MM.1S (cell line): ENCODE data around the gene WDR91.

Source experiments
- DNase-seq: peaks from one replicate; pipeline ENCODE4 v3.0.0-alpha.2; 2015
- H2AFZ ChIP-seq: fragments of 300-600 bp; sonication (generic); 2 replicates; pipeline ENCODE4 v1.6.0; 2016; ENCODE audit warnings: antibody characterized with exemption, low read length
- H3F3A ChIP-seq: fragments of 300-600 bp; sonication (generic); 2 replicates; pipeline ENCODE4 v1.6.1; 2016; ENCODE audit warnings: mild to moderate bottlenecking, antibody characterized with exemption, low read length, moderate library complexity, mixed read lengths; ENCODE audit not compliant: insufficient read depth
- H3K27ac ChIP-seq: fragments of 300-600 bp; sonication (generic); 2 replicates; pipeline ENCODE4 v1.5.1; 2016; ENCODE audit warnings: mild to moderate bottlenecking, low read length
- H3K27me3 ChIP-seq: fragments of 300-600 bp; sonication (generic); replicated peaks from 2 replicates; pipeline ENCODE4 v1.6.0; 2016; ENCODE audit warnings: low read length; ENCODE audit not compliant: insufficient read depth
- H3K36me3 ChIP-seq: fragments of 300-600 bp; sonication (generic); replicated peaks from 2 replicates; pipeline ENCODE4 v1.6.1; 2016; ENCODE audit warnings: mild to moderate bottlenecking, low read length, mixed read lengths; ENCODE audit not compliant: insufficient read depth
- H3K4me1 ChIP-seq: fragments of 300-600 bp; sonication (generic); 2 replicates; pipeline ENCODE4 v1.6.1; 2016; ENCODE audit warnings: low read length, mixed read lengths
- H3K4me2 ChIP-seq: fragments of 300-600 bp; sonication (generic); 2 replicates; pipeline ENCODE4 v1.6.0; 2016; ENCODE audit warnings: low read depth, low read length
- H3K4me3 ChIP-seq: fragments of 300-600 bp; sonication (generic); 2 replicates; pipeline ENCODE4 v1.5.1; 2016; ENCODE audit warnings: low read length, mixed read lengths
- H3K79me2 ChIP-seq: fragments of 300-600 bp; sonication (generic); 2 replicates; pipeline ENCODE4 v1.6.1; 2016; ENCODE audit warnings: mixed run types, low read length, mixed read lengths
- H3K9ac ChIP-seq: fragments of 300-600 bp; sonication (generic); 2 replicates; pipeline ENCODE4 v1.6.1; 2016; ENCODE audit warnings: low read length, mixed read lengths
- H3K9me2 ChIP-seq: fragments of 300-600 bp; sonication (generic); replicated peaks from 2 replicates; pipeline ENCODE4 v1.6.1; 2016; ENCODE audit warnings: mild to moderate bottlenecking, low read length, mixed read lengths; ENCODE audit not compliant: insufficient read depth
- H3K9me3 ChIP-seq: fragments of 300-600 bp; sonication (generic); replicated peaks from 2 replicates; pipeline ENCODE4 v1.6.1; 2016; ENCODE audit warnings: mild to moderate bottlenecking, low read length, mixed read lengths; ENCODE audit not compliant: insufficient read depth
- H4K20me1 ChIP-seq: fragments of 300-600 bp; sonication (generic); 2 replicates; pipeline ENCODE4 v1.6.1; 2016; ENCODE audit warnings: mild to moderate bottlenecking, low read length, moderate library complexity, mixed read lengths; ENCODE audit not compliant: insufficient read depth
- EZH2 ChIP-seq: fragments of 300-600 bp; sonication (generic); optimal IDR thresholded peaks from 2 replicates; pipeline ENCODE3; 2017; ENCODE audit warnings: low read depth, mild to moderate bottlenecking, antibody characterized with exemption, low read length, mixed read lengths
- EZH2phosphoT487 ChIP-seq: fragments of 300-600 bp; sonication (generic); IDR thresholded peaks from 2 replicates; pipeline ENCODE4 v1.6.1; 2018; ENCODE audit warnings: antibody characterized with exemption, low read length
- TF ChIP-seq, protein P1 (sequence below): fragments of 300-600 bp; sonication (generic); IDR thresholded peaks from 2 replicates; pipeline ENCODE4 v1.5.1; 2016; ENCODE audit warnings: antibody characterized with exemption, low read length, mixed read lengths

WDR91 gene

DNA sequence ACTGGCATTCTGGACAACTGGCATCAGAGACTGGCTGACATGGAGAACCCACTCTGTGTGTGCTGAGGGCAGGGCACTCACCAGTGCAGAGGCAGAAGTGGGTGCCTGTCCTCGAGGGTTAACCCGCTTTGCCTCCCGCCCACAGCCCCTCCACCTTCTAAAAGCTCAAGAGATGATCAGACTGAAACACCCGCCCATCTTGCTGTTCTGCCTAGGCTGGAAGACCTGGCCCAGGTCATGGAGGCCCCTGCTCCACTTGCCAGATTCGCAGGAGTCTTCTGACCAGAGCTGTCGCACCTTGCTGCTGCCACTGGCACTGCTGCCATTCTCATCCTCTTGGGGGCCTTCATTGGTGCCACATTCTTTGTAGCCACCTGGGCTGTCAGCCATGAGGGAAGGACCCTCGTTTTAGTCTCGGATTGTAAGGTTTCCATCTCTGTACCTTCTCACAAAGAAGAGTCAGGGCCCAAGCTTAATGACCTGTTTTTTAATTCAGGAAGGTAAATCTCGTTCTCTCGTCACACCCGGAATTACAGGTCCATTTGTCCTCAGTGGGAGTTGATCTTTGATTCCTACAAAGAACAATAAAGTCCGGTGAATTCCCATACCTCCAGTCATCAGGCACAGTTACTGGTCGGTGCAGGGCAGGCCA is 42.7 kb downstream of the WDR91 start:
- no peak overlapping the region for H2AFZ ChIP-seq
- no peaks in the 10 kb centered on the region for H3K27me3 ChIP-seq
- peaks cover 27% of the 10 kb centered on the region for H3F3A ChIP-seq
- no peak for TF ChIP-seq EZH2phosphoT487
- TF ChIP-seq EZH2, result no peak
- TF ChIP-seq, protein P1, sequence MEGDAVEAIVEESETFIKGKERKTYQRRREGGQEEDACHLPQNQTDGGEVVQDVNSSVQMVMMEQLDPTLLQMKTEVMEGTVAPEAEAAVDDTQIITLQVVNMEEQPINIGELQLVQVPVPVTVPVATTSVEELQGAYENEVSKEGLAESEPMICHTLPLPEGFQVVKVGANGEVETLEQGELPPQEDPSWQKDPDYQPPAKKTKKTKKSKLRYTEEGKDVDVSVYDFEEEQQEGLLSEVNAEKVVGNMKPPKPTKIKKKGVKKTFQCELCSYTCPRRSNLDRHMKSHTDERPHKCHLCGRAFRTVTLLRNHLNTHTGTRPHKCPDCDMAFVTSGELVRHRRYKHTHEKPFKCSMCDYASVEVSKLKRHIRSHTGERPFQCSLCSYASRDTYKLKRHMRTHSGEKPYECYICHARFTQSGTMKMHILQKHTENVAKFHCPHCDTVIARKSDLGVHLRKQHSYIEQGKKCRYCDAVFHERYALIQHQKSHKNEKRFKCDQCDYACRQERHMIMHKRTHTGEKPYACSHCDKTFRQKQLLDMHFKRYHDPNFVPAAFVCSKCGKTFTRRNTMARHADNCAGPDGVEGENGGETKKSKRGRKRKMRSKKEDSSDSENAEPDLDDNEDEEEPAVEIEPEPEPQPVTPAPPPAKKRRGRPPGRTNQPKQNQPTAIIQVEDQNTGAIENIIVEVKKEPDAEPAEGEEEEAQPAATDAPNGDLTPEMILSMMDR, result no peak
- peak overlapping the region; percentile 97 for H3K4me2 ChIP-seq
- peaks cover 60% of the 10 kb centered on the region for H3K79me2 ChIP-seq
- H3K27ac ChIP-seq, result peak overlapping the region; percentile 97; the same call in 1 of the 2 replicates
- peak overlapping the region; percentile 12; the same call in 1 of the 2 replicates for H3K9ac ChIP-seq
- H3K9me2 ChIP-seq, result no peaks in the 10 kb centered on the region
- H3K4me1 ChIP-seq, result peaks cover 15% of the 10 kb centered on the region
- DNase-seq, result no peak
- no peaks in the 10 kb centered on the region for H3K9me3 ChIP-seq
- peak overlapping the region; percentile 89; the same call in 1 of the 2 replicates for H3K4me3 ChIP-seq
- peaks cover 30% of the 10 kb centered on the region for H3K36me3 ChIP-seq
- H4K20me1 ChIP-seq, result no peaks in the 10 kb centered on the region

DNA sequence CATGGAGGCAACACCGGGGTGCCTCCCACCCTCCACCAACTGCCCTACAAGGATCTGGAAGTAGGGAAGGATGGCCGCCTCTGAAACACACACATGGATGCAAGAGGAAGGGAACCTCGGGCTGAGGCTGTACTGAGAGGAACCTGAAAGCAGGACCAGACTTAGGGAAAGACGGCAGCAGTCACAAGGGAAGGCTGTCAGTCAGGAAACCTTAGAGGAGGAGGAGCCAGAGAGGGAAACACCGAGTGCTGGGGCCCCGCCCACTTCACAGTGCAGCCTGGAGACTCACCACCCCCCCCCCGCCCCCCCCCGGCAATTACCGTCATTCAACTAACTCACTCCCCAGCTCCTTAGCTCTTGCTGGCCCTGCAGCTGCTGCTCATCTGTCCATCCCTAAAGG is 43.3 kb downstream of the WDR91 start:
- H3K36me3 ChIP-seq, result peaks cover 30% of the 10 kb centered on the region
- H3K9ac ChIP-seq, result no peak overlapping the region
- H3K27ac ChIP-seq, result no peak overlapping the region

GRCh38 chr7:135167365-135167917 is 43.9 kb downstream of the WDR91 start:
- TF ChIP-seq, protein P1, result no peak
- TF ChIP-seq EZH2phosphoT487 (no peak), EZH2 (no peak)
- H3K79me2 ChIP-seq, result peaks cover 62% of the 10 kb centered on the region
- no peak overlapping the region for H3K4me2 ChIP-seq
- no peak for DNase-seq
- H3K27ac ChIP-seq, result no peak overlapping the region
- no peak overlapping the region for H2AFZ ChIP-seq
- H3K9me2 ChIP-seq, result no peaks in the 10 kb centered on the region
- H3K9ac ChIP-seq, result no peak overlapping the region
- H3K27me3 ChIP-seq, result no peaks in the 10 kb centered on the region
- H3K4me3 ChIP-seq, result no peak overlapping the region
- peaks cover 15% of the 10 kb centered on the region for H3K4me1 ChIP-seq
- peaks cover 27% of the 10 kb centered on the region for H3F3A ChIP-seq
- H3K36me3 ChIP-seq, result peaks cover 30% of the 10 kb centered on the region
- no peaks in the 10 kb centered on the region for H3K9me3 ChIP-seq
- H4K20me1 ChIP-seq, result no peaks in the 10 kb centered on the region

More for the DNA sequence above, 43.3 kb downstream of the WDR91 start:
- Histone ChIP-seq H3K9me3 (no peaks in the 10 kb centered on the region), H3K79me2 (peaks cover 60% of the 10 kb centered on the region), H4K20me1 (no peaks in the 10 kb centered on the region), H3F3A (peaks cover 27% of the 10 kb centered on the region), H3K4me1 (peaks cover 15% of the 10 kb centered on the region), H3K4me2 (no peak overlapping the region), H3K4me3 (no peak overlapping the region), H2AFZ (no peak overlapping the region), H3K9me2 (no peaks in the 10 kb centered on the region), H3K27me3 (no peaks in the 10 kb centered on the region)
- DNase-seq, result no peak
- TF ChIP-seq EZH2phosphoT487 (no peak), EZH2 (no peak)
- TF ChIP-seq, protein P1, result no peak
